ENCODE results near the gene SPATC1L.

GRCh38 chr21:46188226-46189212 lies 4.3 kb upstream of the SPATC1L start:
- TF ChIP-seq CTCF (IDR thresholded peaks at IDR 0.05; ENCODE audit: low read length) (no peak), EZH2 (IDR thresholded peaks at IDR 0.05; ENCODE audit: borderline replicate concordance, low read length) (no peak)

Data from OCI-LY1 (cell line).